GM19372 (cell line): ENCODE measurements around the gene FGD5.

Source experiments
- ATAC-seq: cut with Tn5 transposase; IDR thresholded peaks from one replicate; pipeline ENCODE4 v1.9.1; 2021; ENCODE audit warnings: mild to moderate bottlenecking, low read depth, moderate library complexity; ENCODE audit not compliant: unreplicated experiment

FGD5 gene

GRCh38 chr3:14848906-14849305 lies 30.1 kb downstream of the FGD5 start:
- ATAC-seq: no peak

DNA sequence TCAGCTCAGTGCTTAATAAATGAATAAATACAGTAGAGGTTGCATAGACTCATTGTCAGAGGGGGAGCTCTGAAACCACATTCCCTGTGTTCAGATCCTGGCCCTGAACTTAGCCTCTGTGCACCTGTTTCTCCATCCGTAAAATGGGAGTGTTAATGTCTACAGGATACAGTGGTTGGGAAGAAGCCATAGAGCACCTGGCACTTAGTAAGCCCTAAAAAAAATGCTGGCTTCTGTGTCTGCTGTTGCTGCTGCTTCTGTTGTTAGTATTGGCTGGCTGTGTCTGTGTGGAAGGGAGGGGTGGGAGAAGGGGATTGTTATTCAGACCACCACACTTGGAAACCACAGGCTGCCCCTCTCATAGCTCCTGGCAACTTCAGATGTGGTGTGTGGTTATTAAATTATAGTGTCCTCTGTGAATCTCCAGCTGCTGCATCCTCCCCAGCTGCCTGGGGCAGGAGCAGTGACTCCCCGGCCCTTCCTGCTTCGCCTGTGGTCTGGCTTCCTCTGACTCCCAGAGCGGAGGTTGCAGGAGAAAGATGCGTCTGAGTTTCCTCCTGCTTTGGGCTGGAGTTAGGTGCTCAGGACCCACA lies 31.0 kb downstream of the FGD5 start:
- no peak for ATAC-seq

GRCh38 chr3:14852058-14852594 lies 33.4 kb downstream of the FGD5 start:
- no peak for ATAC-seq

DNA sequence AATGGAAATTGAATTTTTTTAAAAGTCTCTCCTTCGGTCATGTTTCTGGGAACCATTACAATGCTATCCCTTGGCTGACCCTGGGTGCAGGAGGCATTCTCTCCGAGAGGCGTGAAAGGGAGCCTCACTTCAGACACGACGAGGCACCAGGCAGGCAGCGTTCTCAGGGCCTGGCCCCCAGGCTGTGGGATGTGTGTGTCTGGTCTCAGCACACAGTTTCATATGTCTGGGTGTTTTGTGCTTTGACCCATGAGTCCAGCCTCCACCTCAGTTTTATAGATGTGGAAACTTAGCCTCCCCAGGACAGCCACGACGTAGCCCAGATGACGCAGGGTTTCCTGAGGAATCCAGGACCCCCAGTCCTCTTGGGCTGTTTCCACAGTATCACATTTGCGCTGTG lies 34.0 kb downstream of the FGD5 start:
- ATAC-seq: no peak

DNA sequence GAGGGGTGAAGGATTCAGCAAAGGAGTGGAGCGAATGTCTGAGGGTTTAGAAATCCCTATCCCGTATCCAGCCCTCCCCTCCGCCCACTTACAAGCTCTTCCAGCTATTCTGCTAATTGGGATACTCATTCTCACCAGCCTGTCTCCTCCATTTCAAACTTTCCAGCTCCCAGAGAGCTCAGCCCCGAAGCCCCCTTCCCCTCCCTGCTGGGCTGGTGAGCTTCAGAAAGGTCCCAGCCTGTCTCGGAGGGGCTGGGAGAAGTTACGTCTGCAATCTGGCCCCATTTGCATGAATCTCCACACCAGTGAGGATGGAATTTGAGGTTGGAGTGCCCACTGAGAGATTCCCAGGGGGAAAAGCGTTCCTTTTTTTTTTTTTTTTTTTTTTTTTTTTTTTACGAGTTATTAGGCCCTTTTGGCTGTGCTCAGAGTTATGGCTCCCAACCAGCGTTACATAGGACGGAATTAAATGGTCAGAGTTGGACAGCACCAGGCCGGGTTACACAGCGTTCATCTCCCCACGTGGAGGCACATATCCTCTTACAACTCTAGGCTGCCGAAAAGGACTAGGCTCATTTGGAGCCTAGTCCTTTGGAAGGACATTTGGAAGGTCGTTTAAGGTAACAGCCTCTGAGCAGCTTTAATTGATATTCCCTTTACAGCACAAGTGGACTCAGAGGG lies 34.6 kb downstream of the FGD5 start:
- no peak for ATAC-seq

DNA sequence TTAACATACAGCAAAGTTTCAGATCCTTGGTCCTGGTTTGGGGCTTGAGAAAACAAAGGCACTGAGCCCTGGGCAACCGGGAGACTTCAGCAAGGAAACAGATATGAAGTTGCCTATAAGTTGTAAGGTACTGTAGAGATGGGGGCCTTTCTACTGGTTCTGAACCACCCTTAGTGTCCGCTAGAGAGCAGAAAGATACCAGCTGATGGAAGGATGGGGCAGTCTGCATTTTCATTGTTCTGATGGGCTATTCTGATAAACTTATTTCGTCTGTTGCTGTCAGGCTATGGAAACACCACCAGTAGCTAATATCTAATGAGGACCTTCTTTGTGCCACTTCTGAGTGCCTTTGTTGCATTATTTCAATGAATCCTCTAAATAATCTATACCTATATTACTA lies 38.7 kb downstream of the FGD5 start:
- no peak for ATAC-seq

DNA sequence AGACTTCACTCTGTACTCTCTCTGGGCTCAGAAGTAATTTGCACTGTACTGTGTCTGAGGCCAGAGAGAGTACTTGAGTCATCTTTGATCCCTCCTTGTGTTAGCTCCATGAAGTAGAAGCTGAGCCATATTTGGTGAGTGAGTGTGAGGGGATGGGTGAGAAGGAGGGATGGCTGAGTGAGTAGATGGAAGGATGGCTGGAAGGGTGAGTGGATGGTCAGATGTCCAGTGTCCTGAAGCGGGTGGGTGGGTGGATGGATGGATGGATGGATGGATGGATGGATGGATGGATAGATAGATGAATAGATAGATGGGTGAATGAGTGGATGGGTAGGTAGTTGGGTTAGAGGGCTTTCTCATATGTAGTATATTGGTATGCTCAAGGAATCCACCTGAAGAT lies 39.3 kb downstream of the FGD5 start:
- no peak for ATAC-seq

- no peak for ATAC-seq
Measured at GRCh38 chr3:14859880-14860279, 41.1 kb downstream of the FGD5 start.

- no peak for ATAC-seq
Measured at GRCh38 chr3:14861031-14861430, 42.3 kb downstream of the FGD5 start.

DNA sequence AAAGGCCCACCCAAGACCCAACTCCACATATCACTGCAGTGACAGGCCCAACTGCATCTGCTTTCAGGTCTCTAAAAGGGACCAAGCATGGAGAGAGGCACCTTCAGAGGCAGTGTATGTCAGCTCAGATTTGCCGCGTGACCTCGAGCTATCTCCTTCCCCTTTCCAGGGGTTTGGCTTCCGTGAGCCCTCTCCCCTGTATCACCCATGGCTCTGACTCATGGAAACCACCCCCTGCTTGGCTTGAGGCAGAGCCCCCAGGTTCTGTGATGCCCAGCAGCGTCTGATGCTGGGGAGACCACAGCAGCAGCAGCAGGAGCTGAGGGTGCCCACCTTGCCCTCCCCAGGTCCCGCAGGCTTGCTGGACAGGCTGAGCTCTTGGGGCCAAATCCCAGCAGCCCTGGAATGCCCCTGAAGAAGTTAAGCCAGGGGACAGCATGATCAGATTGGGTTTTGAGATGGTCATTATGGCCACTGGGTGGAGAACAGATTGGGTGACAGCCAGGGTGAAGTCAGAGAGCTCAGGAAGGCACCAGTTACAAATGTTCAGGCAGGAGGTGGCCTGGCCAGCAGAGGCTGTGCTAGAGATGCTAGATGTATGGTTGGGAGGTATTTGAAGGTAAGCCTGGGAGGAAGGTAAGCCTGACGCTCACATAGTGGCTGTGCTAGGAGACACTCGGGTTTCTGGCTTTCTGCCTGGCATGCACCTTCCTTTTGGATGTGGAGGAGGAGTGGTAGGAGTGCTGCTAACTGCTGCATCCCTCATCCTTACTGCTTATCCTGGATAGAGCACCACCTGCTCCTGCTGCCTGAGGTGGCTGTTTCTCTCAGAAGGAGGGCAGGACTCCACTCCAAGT lies 42.9 kb downstream of the FGD5 start:
- no peak for ATAC-seq

DNA sequence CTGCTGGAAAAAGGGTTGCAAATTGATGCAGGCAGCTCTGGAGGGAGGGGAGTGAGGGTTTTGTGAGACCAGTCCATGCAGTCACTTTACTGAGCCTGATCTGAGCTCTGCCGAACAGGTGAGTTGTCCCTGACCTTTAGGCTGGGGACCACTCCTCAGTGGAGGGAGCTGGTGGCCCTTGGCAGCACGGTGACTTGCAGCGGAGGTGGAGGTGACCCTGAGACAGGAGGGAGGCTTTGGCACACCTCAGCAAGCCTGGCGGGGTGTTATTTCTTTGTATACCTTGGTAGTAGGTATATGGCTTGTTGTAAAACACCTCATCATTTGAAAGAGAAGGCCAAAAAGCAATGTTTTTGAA lies 43.5 kb downstream of the FGD5 start:
- ATAC-seq: no peak

- no peak for ATAC-seq
Measured at GRCh38 chr3:14862661-14863230, 44.0 kb downstream of the FGD5 start.

GRCh38 chr3:14863333-14864100 lies 44.8 kb downstream of the FGD5 start:
- no peak for ATAC-seq

DNA sequence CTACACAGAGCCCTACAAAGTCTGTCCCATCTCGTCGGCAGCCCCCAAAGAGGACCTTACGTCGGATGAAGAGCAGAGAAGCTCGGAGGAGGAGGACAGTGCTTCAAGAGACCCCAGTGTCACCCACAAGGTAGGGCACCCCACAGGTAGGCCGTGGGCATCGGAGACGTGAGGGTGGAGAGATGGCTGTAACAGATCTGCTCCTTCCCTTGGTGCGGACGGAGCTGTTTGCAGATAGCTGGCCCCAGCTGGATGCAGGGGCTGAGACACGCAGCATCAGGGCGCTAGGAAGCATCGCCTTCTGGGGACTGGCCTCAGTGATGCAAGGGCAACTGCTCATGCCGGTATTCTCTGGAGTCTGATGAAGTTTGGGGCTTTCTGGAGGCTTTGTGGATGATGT lies 45.4 kb downstream of the FGD5 start:
- no peak for ATAC-seq

GRCh38 chr3:14866627-14867026 lies 47.9 kb downstream of the FGD5 start:
- ATAC-seq: no peak

- ATAC-seq: no peak
Measured at GRCh38 chr3:14867936-14868570, 49.3 kb downstream of the FGD5 start.

GRCh38 chr3:14869917-14870782 lies 51.4 kb downstream of the FGD5 start:
- ATAC-seq: no peak

DNA sequence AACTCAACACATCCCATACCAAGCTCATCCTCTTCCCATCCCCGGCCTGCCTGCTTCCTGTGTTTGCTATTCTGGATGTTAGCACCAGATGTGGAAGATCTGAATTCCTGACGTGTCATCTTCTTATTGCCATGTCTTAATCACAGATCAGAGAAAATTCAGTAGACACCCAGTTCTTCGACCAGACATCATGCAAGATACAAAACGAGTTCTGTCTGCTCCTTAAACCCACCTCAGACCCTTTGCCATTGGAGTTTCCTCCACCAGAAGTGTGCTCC lies 52.0 kb downstream of the FGD5 start:
- ATAC-seq: no peak

- no peak for ATAC-seq
Measured at GRCh38 chr3:14871456-14872200, 52.9 kb downstream of the FGD5 start.
